Mucosa of descending colon (tissue), 3 donors: ENCODE measurements around the gene ROBO1. TPM values are rescaled to one million over a fixed set of nuclear protein-coding genes. Genes with fewer than 3 reads are reported as not detected.

Source experiments
- ATAC-seq: fragments of 200-7000 bp; cut with Tn5 transposase; one replicate; pipeline ENCODE4 v1.9.1; 2020; ENCODE audit warnings: mild to moderate bottlenecking, moderate library complexity
- DNase-seq, 3 donors: peaks; one replicate each; pipeline ENCODE4 v3.0.0-alpha.2; 2020
- H3K36me3 ChIP-seq: fragments of 200-600 bp; one replicate; pipeline ENCODE4 v1.8.0; 2021; ENCODE audit warnings: low read depth, mild to moderate bottlenecking
- H3K4me1 ChIP-seq: fragments of 200-600 bp; one replicate; pipeline ENCODE4 v1.8.0; 2021; ENCODE audit warnings: low read depth, mild to moderate bottlenecking
- H3K4me3 ChIP-seq: fragments of 200-600 bp; one replicate; pipeline ENCODE4 v1.8.0; 2021; ENCODE audit warnings: mild to moderate bottlenecking
- H3K9me3 ChIP-seq: fragments of 200-600 bp; one replicate; pipeline ENCODE4 v1.8.0; 2021; ENCODE audit warnings: mild to moderate bottlenecking
- CTCF ChIP-seq: fragments of 200-600 bp; IDR thresholded peaks from one replicate; pipeline ENCODE4 v1.8.0; 2022; ENCODE audit warnings: antibody characterized with exemption, mild to moderate bottlenecking
- intact Hi-C, 2 donors: fragments of 100-400 bp; cut with DNase I in 1 of 2; cut with micrococcal nuclease in 1 of 2; formaldehyde crosslinking; loops; one replicate each; pipeline versions ENCODE4 v1.11.0 to v1.11.1; 2022; cut with DNase I, micrococcal nuclease
- total RNA-seq, 3 donors: library from RNA; stranded (reverse); fragmentation: NEBNext Ultra II Directional in 2 of 3; extraction: Animal tissue kit (Norgen Biotek cat#: 25700) in 2 of 3; gene quantifications; one replicate each; pipeline versions ENCODE4 v1.2.1 to v1.2.4, GENCODE V29; 2021 to 2023
- donor health status: DM: no; HTN: no; CAD: no; lungs with moderate emphysema.
- donor health status: DM: no; HTN: no; CAD: no.
- donor health status: DM: no; HTN: yes; CAD: no.

ROBO1 gene
- total RNA-seq, 3 donors from 2014 or later, result 4.3 to 22.7 (median 10.1) TPM

GRCh38 chr3:79027593-79027992, 740.2 kb downstream of the ROBO1 start:
- Histone ChIP-seq H3K9me3 (no peaks in the 10 kb centered on the region), H3K4me3 (no peak overlapping the region), H3K4me1 (no peaks in the 10 kb centered on the region), H3K36me3 (no peaks in the 10 kb centered on the region)
- ATAC-seq (no peak), DNase-seq (no peak)
- intact Hi-C loops, result no loop called here
- TF ChIP-seq CTCF, result no peak

- ATAC-seq (no peak), DNase-seq (no peak)
- no peaks in the 10 kb centered on the region for H3K9me3 ChIP-seq
- no peaks in the 10 kb centered on the region for H3K4me1 ChIP-seq
- no peak overlapping the region for H3K4me3 ChIP-seq
- H3K36me3 ChIP-seq, result no peaks in the 10 kb centered on the region
- TF ChIP-seq CTCF, result no peak
- intact Hi-C loops, result no loop called here
Measured at GRCh38 chr3:79019924-79020173, 747.9 kb downstream of the ROBO1 start.

GRCh38 chr3:79019137-79019923, 748.5 kb downstream of the ROBO1 start:
- intact Hi-C loops, result no loop called here
- Histone ChIP-seq H3K4me3 (peak overlapping the region; percentile 25), H3K36me3 (no peaks in the 10 kb centered on the region), H3K9me3 (no peaks in the 10 kb centered on the region), H3K4me1 (no peaks in the 10 kb centered on the region)
- ATAC-seq, result peak; percentile 84
- peak; percentile 51 to 60 (median 51) for DNase-seq
- no peak for TF ChIP-seq CTCF

GRCh38 chr3:79018671-79019136, 749.1 kb downstream of the ROBO1 start:
- no peak for TF ChIP-seq CTCF
- Histone ChIP-seq H3K4me1 (no peaks in the 10 kb centered on the region), H3K36me3 (no peaks in the 10 kb centered on the region), H3K4me3 (peak overlapping the region; percentile 25), H3K9me3 (no peaks in the 10 kb centered on the region)
- ATAC-seq, result peak; percentile 69
- peak; percentile 29 to 56 (median 48) for DNase-seq
- intact Hi-C loops, result no loop called here

- peak in 1 of 3 donors; percentile 2 for DNase-seq
- intact Hi-C loops, result no loop called here
- Histone ChIP-seq H3K4me3 (peak overlapping the region; percentile 25), H3K4me1 (no peaks in the 10 kb centered on the region), H3K9me3 (no peaks in the 10 kb centered on the region), H3K36me3 (no peaks in the 10 kb centered on the region)
- no peak for ATAC-seq
- TF ChIP-seq CTCF, result no peak
Measured at GRCh38 chr3:79018265-79018664, 749.5 kb downstream of the ROBO1 start.
